Panc1 (cell line): Measurements from ENCODE around the gene MAP2K6.

Experiments used
- POLR2AphosphoS5 ChIP-seq: IDR thresholded peaks from 2 replicates; pipeline ENCODE4 v1.6.1; 2012; ENCODE audit warnings: mild to moderate bottlenecking, low read depth, low read length, moderate library complexity
- REST ChIP-seq, 2 experiments: IDR thresholded peaks; 2 replicates each; pipeline ENCODE4 v1.6.1; 2011 to 2012; ENCODE audit warnings: low read depth in 2 of 2, control low read depth in 1 of 2, low read length in 1 of 2, mild to moderate bottlenecking in 1 of 2, moderate library complexity in 1 of 2; ENCODE audit not compliant: insufficient read depth in 1 of 2
- TF ChIP-seq, protein P1 (sequence below): fragments of 450-650 bp; IDR thresholded peaks from 2 replicates; pipeline ENCODE4 v1.5.1; 2017; ENCODE audit warnings: mild to moderate bottlenecking

- TF ChIP-seq, protein P1, sequence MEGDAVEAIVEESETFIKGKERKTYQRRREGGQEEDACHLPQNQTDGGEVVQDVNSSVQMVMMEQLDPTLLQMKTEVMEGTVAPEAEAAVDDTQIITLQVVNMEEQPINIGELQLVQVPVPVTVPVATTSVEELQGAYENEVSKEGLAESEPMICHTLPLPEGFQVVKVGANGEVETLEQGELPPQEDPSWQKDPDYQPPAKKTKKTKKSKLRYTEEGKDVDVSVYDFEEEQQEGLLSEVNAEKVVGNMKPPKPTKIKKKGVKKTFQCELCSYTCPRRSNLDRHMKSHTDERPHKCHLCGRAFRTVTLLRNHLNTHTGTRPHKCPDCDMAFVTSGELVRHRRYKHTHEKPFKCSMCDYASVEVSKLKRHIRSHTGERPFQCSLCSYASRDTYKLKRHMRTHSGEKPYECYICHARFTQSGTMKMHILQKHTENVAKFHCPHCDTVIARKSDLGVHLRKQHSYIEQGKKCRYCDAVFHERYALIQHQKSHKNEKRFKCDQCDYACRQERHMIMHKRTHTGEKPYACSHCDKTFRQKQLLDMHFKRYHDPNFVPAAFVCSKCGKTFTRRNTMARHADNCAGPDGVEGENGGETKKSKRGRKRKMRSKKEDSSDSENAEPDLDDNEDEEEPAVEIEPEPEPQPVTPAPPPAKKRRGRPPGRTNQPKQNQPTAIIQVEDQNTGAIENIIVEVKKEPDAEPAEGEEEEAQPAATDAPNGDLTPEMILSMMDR, result no peak
- TF ChIP-seq REST (IDR thresholded peaks at IDR 0.05; ENCODE audit: insufficient read depth in 1 of 2, low read depth in 2 of 2, low read length in 1 of 2) (no peak), POLR2AphosphoS5 (no peak)
Measured at GRCh38 chr17:69401251-69401650, 13.2 kb upstream of the MAP2K6 start.
